ENCODE data around the gene TBC1D9. TPM values are rescaled to one million over a fixed set of nuclear protein-coding genes. Genes with fewer than 3 reads are reported as not detected.

Gene TBC1D9
- total RNA-seq, 2 donors from 2014 or later, result 22.3 to 29.0 TPM

DNA sequence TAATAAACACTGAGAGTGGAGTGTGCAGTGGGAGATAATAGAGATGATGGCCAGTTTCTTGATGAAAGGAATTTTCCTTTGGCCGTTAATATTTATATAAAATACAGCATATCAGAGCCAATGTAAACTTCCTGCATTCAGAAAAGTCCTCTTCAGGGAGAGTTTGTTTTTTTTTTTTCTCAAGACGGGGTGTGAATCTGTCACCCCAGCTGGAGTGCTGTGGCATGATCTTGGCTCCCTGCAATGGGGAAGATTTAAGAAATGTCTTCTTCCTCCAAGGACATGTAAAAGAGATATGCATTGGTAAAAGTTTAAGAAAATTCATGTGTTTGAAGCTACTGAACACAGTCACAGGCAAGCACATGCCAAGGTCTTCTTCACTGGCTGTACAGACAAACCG lies 25.4 kb upstream of the TBC1D9 start:
- no peak overlapping the region for H3K4me3 ChIP-seq (ENCODE audit: low read length)
- TF ChIP-seq, protein P1, sequence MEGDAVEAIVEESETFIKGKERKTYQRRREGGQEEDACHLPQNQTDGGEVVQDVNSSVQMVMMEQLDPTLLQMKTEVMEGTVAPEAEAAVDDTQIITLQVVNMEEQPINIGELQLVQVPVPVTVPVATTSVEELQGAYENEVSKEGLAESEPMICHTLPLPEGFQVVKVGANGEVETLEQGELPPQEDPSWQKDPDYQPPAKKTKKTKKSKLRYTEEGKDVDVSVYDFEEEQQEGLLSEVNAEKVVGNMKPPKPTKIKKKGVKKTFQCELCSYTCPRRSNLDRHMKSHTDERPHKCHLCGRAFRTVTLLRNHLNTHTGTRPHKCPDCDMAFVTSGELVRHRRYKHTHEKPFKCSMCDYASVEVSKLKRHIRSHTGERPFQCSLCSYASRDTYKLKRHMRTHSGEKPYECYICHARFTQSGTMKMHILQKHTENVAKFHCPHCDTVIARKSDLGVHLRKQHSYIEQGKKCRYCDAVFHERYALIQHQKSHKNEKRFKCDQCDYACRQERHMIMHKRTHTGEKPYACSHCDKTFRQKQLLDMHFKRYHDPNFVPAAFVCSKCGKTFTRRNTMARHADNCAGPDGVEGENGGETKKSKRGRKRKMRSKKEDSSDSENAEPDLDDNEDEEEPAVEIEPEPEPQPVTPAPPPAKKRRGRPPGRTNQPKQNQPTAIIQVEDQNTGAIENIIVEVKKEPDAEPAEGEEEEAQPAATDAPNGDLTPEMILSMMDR (conservative IDR thresholded peaks at IDR 0.05), result no peak
- H3K9me3 ChIP-seq (ENCODE audit: control insufficient read depth, low read length), result no peaks in the 10 kb centered on the region
- no peaks in the 10 kb centered on the region for H3K27me3 ChIP-seq (ENCODE audit: control insufficient read depth, insufficient read depth, low read length, poor library complexity, severe bottlenecking)
- Mint-ChIP-seq H3K27me3 (ENCODE audit: insufficient read depth) (peaks cover 10% of the 10 kb centered on the region), H3K4me1 (peaks cover 2% of the 10 kb centered on the region), H3K9me3 (peaks cover 6% of the 10 kb centered on the region), H3K36me3 (ENCODE audit: low read depth) (no peaks in the 10 kb centered on the region), H3K4me3 (no peak overlapping the region), H3K27ac (no peak overlapping the region)
- no peak overlapping the region for H3K27ac ChIP-seq (ENCODE audit: low read depth, low read length)
- no peak overlapping the region for H3K9ac ChIP-seq (ENCODE audit: extremely low read depth, low read length, poor library complexity, severe bottlenecking)
- WGBS, 2 experiments (ENCODE audit: insufficient coverage in 1 of 2, insufficient read length in 1 of 2), result 90% methylated on average over 2 of the region's 3 CpGs; no CpG with 5 or more reads in 1 of the 2 experiments
- no peaks in the 10 kb centered on the region for H3K4me1 ChIP-seq (ENCODE audit: control insufficient read depth, insufficient read depth, low read length)
- DNase-seq, result no peak
- no peaks in the 10 kb centered on the region for H3K36me3 ChIP-seq (ENCODE audit: control insufficient read depth, insufficient read depth, low read length)

DNA sequence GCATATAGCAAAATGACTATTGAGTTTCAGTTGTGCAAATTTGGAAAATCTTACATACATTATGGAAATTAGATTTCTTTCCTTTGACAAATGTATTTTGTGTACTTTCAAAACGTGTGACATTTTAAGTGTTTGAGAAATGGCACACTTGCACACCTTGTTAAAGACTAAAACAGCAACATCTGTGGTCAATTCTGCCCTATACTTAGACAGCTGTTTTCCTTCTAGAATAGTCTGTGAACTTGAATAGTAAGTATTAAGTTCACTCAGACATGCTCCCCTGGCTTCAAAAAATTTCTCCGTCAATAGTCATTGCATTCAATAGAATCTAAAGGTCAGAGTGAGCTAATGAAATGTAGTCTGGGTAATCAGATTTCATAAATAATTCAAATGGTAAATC lies 21.7 kb upstream of the TBC1D9 start:
- Mint-ChIP-seq H3K4me3 (no peak overlapping the region), H3K9me3 (no peaks in the 10 kb centered on the region), H3K27me3 (ENCODE audit: insufficient read depth) (no peaks in the 10 kb centered on the region), H3K4me1 (peaks cover 10% of the 10 kb centered on the region), H3K27ac (no peak overlapping the region), H3K36me3 (ENCODE audit: low read depth) (no peaks in the 10 kb centered on the region)
- Histone ChIP-seq H3K4me3 (ENCODE audit: low read length) (no peak overlapping the region), H3K36me3 (ENCODE audit: control insufficient read depth, insufficient read depth, low read length) (no peaks in the 10 kb centered on the region), H3K9ac (ENCODE audit: extremely low read depth, low read length, poor library complexity, severe bottlenecking) (no peak overlapping the region), H3K27me3 (ENCODE audit: control insufficient read depth, insufficient read depth, low read length, poor library complexity, severe bottlenecking) (no peaks in the 10 kb centered on the region), H3K4me1 (ENCODE audit: control insufficient read depth, insufficient read depth, low read length) (no peaks in the 10 kb centered on the region), H3K27ac (ENCODE audit: low read depth, low read length) (no peak overlapping the region), H3K9me3 (ENCODE audit: control insufficient read depth, low read length) (no peaks in the 10 kb centered on the region)
- DNase-seq, result no peak
- TF ChIP-seq, protein P1 (conservative IDR thresholded peaks at IDR 0.05), result no peak
- 80 to 100% methylated on average over 1 to 2 of the region's 2 CpGs for WGBS, 2 experiments (ENCODE audit: insufficient coverage in 1 of 2, insufficient read length in 1 of 2)

DNA sequence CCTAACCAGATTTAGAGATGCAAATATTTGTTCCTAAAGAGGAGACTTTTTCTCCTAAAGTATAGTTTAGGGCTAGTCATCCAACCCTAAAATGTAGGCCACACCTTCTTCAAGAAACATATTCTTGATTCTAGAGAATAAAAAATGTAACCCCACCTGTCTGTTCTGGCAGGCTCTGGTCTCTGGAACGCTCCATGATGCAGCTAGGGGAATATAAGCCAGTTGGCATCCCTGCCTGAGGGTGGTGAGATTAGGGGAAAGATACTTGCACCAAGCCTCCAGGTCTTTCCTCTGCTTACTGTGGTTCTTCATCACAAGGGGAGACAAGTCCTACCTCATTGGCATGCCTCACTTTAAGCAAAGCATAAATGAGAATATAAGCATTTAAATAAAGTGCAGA lies 21.2 kb upstream of the TBC1D9 start:
- Mint-ChIP-seq H3K4me3 (no peak overlapping the region), H3K9me3 (no peaks in the 10 kb centered on the region), H3K27ac (no peak overlapping the region), H3K36me3 (ENCODE audit: low read depth) (no peaks in the 10 kb centered on the region), H3K27me3 (ENCODE audit: insufficient read depth) (no peaks in the 10 kb centered on the region), H3K4me1 (peaks cover 10% of the 10 kb centered on the region)
- TF ChIP-seq, protein P1 (conservative IDR thresholded peaks at IDR 0.05), result no peak
- H3K9ac ChIP-seq (ENCODE audit: extremely low read depth, low read length, poor library complexity, severe bottlenecking), result no peak overlapping the region
- DNase-seq, result no peak
- H3K9me3 ChIP-seq (ENCODE audit: control insufficient read depth, low read length), result no peaks in the 10 kb centered on the region
- H3K36me3 ChIP-seq (ENCODE audit: control insufficient read depth, insufficient read depth, low read length), result no peaks in the 10 kb centered on the region
- WGBS, 2 experiments (ENCODE audit: insufficient coverage in 1 of 2, insufficient read length in 1 of 2), result 96% methylated on average over 1 of the region's 1 CpG; no CpG with 5 or more reads in 1 of the 2 experiments
- no peaks in the 10 kb centered on the region for H3K27me3 ChIP-seq (ENCODE audit: control insufficient read depth, insufficient read depth, low read length, poor library complexity, severe bottlenecking)
- H3K4me1 ChIP-seq (ENCODE audit: control insufficient read depth, insufficient read depth, low read length), result no peaks in the 10 kb centered on the region
- no peak overlapping the region for H3K4me3 ChIP-seq (ENCODE audit: low read length)
- H3K27ac ChIP-seq (ENCODE audit: low read depth, low read length), result no peak overlapping the region

Data from endodermal cell (in vitro differentiated cells).